HepG2 (cell line): Measurements from ENCODE around the gene VPS26B. TPM values are rescaled to one million over a fixed set of nuclear protein-coding genes. Genes with fewer than 3 reads are reported as not detected.

Experiments used
- ATRX ChIP-seq: sonication (generic); formaldehyde crosslinking; IDR thresholded peaks from 2 replicates; pipeline ENCODE4 v1.4.0; 2020; ENCODE audit warnings: missing genetic modification reagents, borderline replicate concordance
- CREM ChIP-seq, 2 experiments: sonication (generic) in 1 of 2; formaldehyde crosslinking in 1 of 2; IDR thresholded peaks; 2 replicates each; pipeline versions ENCODE4 v1.4.0 to v1.6.1; 2016 to 2020; ENCODE audit warnings: antibody characterized with exemption in 1 of 2, mild to moderate bottlenecking in 1 of 2, missing genetic modification reagents in 1 of 2
- FLYWCH1 ChIP-seq: sonication (generic); formaldehyde crosslinking; IDR thresholded peaks from 2 replicates; pipeline ENCODE4 v1.8.1; 2023; ENCODE audit warnings: mild to moderate bottlenecking, missing genetic modification reagents
- MYNN ChIP-seq: sonication (generic); formaldehyde crosslinking; IDR thresholded peaks from 2 replicates; pipeline ENCODE4 v1.4.0; 2020; ENCODE audit warnings: mild to moderate bottlenecking, low read depth, missing genetic modification reagents
- ONECUT2 ChIP-seq: sonication (generic); formaldehyde crosslinking; IDR thresholded peaks from 2 replicates; pipeline ENCODE4 v1.4.0; 2020; ENCODE audit warnings: missing genetic modification reagents
- POGZ ChIP-seq: sonication (generic); formaldehyde crosslinking; IDR thresholded peaks from 2 replicates; pipeline ENCODE4 v1.4.0; 2020; ENCODE audit warnings: mild to moderate bottlenecking, missing genetic modification reagents
- PPARG ChIP-seq: conservative IDR thresholded peaks from 2 replicates; pipeline ENCODE4 v1.6.1; 2016; ENCODE audit warnings: missing biosample characterization, missing genetic modification reagents
- TSC22D2 ChIP-seq: sonication (generic); formaldehyde crosslinking; IDR thresholded peaks from 2 replicates; pipeline ENCODE4 v1.5.1; 2020; ENCODE audit warnings: missing genetic modification reagents, mild to moderate bottlenecking, borderline replicate concordance
- ZBTB7A ChIP-seq: sonication (generic); formaldehyde crosslinking; IDR thresholded peaks from 2 replicates; pipeline ENCODE4 v1.8.0; 2022; ENCODE audit warnings: mild to moderate bottlenecking, missing genetic modification reagents
- ZKSCAN1 ChIP-seq: fragments of 150-350 bp; IDR thresholded peaks from 2 replicates; pipeline ENCODE4 v1.6.1; 2014; ENCODE audit warnings: low read length
- ZNF10 ChIP-seq: sonication (generic); formaldehyde crosslinking; IDR thresholded peaks from 2 replicates; pipeline ENCODE4 v1.4.0; 2020; ENCODE audit warnings: mild to moderate bottlenecking, low read depth, missing genetic modification reagents, borderline replicate concordance
- ZNF17 ChIP-seq: sonication (generic); formaldehyde crosslinking; IDR thresholded peaks from 2 replicates; pipeline ENCODE4 v1.5.0; 2020; ENCODE audit warnings: mild to moderate bottlenecking, missing genetic modification reagents
- ZNF841 ChIP-seq: sonication (generic); formaldehyde crosslinking; IDR thresholded peaks from 2 replicates; pipeline ENCODE4 v1.8.1; 2023; ENCODE audit warnings: missing genetic modification reagents, borderline replicate concordance
- ZNF878 ChIP-seq: sonication (generic); formaldehyde crosslinking; IDR thresholded peaks from 2 replicates; pipeline ENCODE4 v1.8.1; 2023; ENCODE audit warnings: mild to moderate bottlenecking, missing genetic modification reagents, moderate library complexity
- polyA plus RNA-seq, 8 experiments: library from polyadenylated mRNA; depleted of rRNA in 3 of 8; stranded (reverse) in 7 of 8; unstranded in 1 of 8; fragments of >200 nt; fragmentation: Illumina TruSeq in 4 of 8; extraction: Trizol in 4 of 8; gene quantifications; 2 replicates each; pipeline versions ENCODE4 v1.2.1 to v1.2.3, GENCODE V29; 2011 to 2016; ENCODE audit warnings: low read depth in 4 of 8, missing spikeins in 1 of 8, mixed read lengths in 1 of 8; ENCODE audit not compliant: insufficient read depth in 1 of 8
- total RNA-seq, 5 experiments: library from RNA; depleted of rRNA; stranded (reverse); fragments of >200 nt; fragmentation: Illumina TruSeq; extraction: Trizol; gene quantifications; 2 replicates each; pipeline ENCODE4 v1.2.3, GENCODE V29; 2016; ENCODE audit warnings: low read depth in 1 of 5
- TF ChIP-seq, protein P1 (sequence below): sonication (generic); formaldehyde crosslinking; IDR thresholded peaks from 2 replicates; pipeline ENCODE4 v1.4.0; 2020; ENCODE audit warnings: missing genetic modification reagents, borderline replicate concordance
- TF ChIP-seq, protein P2 (sequence below): sonication (generic); formaldehyde crosslinking; IDR thresholded peaks from 2 replicates; pipeline ENCODE4 v1.8.1; 2023; ENCODE audit warnings: missing genetic modification reagents, inconsistent platforms, borderline replicate concordance
- TF ChIP-seq, protein P3 (sequence below): sonication (generic); formaldehyde crosslinking; IDR thresholded peaks from 2 replicates; pipeline ENCODE4 v1.8.0; 2023; ENCODE audit warnings: mild to moderate bottlenecking, missing genetic modification reagents
- TF ChIP-seq, protein P4 (sequence below): sonication (generic); formaldehyde crosslinking; IDR thresholded peaks from 2 replicates; pipeline ENCODE4 v1.4.0; 2020; ENCODE audit warnings: missing genetic modification reagents
- TF ChIP-seq, protein P5 (sequence below): sonication (generic); formaldehyde crosslinking; IDR thresholded peaks from 2 replicates; pipeline ENCODE4 v1.8.1; 2022; ENCODE audit warnings: mild to moderate bottlenecking, missing genetic modification reagents

Gene VPS26B
- total and polyA plus RNA-seq, 2 of the 13 experiments (the other 11 are each of a cell fraction or from before 2014, with no cell fraction given), result 20.2 to 23.2 TPM

DNA sequence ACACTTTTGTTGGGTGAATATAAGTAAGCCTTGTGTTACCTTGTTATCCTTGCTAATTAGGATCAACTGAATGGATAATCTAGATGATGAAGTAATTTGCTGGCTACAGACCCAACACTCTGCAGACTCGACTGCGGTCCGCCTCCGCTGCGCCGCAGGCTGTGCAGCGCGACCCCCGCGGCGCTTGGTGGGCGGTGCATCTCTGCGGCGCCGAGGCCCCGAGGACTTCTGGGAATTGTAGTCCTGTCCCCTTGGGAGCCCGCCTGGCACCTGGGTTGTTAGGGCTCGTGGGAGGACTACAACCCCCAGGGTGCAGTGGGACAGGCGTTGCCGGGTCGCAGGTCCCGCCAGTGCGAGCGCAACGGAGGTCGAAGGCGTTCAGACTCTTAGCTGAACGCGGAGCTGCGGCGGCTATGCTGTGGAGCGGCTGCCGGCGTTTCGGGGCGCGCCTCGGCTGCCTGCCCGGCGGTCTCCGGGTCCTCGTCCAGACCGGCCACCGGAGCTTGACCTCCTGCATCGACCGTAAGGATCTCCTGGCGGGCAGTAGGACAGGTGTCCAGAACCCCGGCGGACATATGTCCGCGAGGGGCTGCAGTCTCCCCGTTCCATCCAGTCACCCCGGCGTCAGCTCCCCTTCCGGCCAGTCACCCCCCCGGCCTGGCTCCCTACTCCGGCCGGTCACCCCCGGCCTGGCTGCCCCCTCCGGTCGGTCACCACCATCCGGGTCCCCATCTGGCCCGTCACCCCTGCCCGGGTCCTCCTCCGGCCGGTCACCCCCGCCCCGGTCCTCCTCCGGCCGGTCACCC is 28.9 kb downstream of the VPS26B start, which contains the start of the genes ACAD8 and THYN1 (continued):
- no peak for TF ChIP-seq MYNN (CRISPR knock-in tag)
- TF ChIP-seq, protein P1, sequence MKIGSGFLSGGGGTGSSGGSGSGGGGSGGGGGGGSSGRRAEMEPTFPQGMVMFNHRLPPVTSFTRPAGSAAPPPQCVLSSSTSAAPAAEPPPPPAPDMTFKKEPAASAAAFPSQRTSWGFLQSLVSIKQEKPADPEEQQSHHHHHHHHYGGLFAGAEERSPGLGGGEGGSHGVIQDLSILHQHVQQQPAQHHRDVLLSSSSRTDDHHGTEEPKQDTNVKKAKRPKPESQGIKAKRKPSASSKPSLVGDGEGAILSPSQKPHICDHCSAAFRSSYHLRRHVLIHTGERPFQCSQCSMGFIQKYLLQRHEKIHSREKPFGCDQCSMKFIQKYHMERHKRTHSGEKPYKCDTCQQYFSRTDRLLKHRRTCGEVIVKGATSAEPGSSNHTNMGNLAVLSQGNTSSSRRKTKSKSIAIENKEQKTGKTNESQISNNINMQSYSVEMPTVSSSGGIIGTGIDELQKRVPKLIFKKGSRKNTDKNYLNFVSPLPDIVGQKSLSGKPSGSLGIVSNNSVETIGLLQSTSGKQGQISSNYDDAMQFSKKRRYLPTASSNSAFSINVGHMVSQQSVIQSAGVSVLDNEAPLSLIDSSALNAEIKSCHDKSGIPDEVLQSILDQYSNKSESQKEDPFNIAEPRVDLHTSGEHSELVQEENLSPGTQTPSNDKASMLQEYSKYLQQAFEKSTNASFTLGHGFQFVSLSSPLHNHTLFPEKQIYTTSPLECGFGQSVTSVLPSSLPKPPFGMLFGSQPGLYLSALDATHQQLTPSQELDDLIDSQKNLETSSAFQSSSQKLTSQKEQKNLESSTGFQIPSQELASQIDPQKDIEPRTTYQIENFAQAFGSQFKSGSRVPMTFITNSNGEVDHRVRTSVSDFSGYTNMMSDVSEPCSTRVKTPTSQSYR (CRISPR knock-in tag), result no peak
- TF ChIP-seq, protein P2, sequence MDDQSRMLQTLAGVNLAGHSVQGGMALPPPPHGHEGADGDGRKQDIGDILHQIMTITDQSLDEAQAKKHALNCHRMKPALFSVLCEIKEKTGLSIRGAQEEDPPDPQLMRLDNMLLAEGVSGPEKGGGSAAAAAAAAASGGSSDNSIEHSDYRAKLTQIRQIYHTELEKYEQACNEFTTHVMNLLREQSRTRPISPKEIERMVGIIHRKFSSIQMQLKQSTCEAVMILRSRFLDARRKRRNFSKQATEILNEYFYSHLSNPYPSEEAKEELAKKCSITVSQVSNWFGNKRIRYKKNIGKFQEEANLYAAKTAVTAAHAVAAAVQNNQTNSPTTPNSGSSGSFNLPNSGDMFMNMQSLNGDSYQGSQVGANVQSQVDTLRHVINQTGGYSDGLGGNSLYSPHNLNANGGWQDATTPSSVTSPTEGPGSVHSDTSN (CRISPR knock-in tag), result no peak
- TF ChIP-seq TSC22D2 (CRISPR knock-in tag), result peak; percentile 28; the same call in 1 of the 2 replicates
- TF ChIP-seq ATRX (CRISPR knock-in tag), result no peak
- TF ChIP-seq ZNF841 (CRISPR knock-in tag), result no peak
- TF ChIP-seq, protein P3, sequence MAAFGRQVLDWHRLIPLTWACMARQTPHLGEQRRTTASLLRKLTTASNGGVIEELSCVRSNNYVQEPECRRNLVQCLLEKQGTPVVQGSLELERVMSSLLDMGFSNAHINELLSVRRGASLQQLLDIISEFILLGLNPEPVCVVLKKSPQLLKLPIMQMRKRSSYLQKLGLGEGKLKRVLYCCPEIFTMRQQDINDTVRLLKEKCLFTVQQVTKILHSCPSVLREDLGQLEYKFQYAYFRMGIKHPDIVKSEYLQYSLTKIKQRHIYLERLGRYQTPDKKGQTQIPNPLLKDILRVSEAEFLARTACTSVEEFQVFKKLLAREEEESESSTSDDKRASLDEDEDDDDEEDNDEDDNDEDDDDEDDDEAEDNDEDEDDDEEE, result 0 out of 2 replicates have a peak, but pooled peaks have one; percentile 51
- TF ChIP-seq ZKSCAN1, result no peak
- TF ChIP-seq ZBTB7A (CRISPR knock-in tag), result peak; percentile 79
- peak; percentile 90 for TF ChIP-seq CREM (IDR thresholded peaks at IDR 0.05)
- TF ChIP-seq CREM (CRISPR knock-in tag; IDR thresholded peaks at IDR 0.05), result no peak
- TF ChIP-seq, protein P4, sequence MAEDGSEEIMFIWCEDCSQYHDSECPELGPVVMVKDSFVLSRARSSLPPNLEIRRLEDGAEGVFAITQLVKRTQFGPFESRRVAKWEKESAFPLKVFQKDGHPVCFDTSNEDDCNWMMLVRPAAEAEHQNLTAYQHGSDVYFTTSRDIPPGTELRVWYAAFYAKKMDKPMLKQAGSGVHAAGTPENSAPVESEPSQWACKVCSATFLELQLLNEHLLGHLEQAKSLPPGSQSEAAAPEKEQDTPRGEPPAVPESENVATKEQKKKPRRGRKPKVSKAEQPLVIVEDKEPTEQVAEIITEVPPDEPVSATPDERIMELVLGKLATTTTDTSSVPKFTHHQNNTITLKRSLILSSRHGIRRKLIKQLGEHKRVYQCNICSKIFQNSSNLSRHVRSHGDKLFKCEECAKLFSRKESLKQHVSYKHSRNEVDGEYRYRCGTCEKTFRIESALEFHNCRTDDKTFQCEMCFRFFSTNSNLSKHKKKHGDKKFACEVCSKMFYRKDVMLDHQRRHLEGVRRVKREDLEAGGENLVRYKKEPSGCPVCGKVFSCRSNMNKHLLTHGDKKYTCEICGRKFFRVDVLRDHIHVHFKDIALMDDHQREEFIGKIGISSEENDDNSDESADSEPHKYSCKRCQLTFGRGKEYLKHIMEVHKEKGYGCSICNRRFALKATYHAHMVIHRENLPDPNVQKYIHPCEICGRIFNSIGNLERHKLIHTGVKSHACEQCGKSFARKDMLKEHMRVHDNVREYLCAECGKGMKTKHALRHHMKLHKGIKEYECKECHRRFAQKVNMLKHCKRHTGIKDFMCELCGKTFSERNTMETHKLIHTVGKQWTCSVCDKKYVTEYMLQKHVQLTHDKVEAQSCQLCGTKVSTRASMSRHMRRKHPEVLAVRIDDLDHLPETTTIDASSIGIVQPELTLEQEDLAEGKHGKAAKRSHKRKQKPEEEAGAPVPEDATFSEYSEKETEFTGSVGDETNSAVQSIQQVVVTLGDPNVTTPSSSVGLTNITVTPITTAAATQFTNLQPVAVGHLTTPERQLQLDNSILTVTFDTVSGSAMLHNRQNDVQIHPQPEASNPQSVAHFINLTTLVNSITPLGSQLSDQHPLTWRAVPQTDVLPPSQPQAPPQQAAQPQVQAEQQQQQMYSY (CRISPR knock-in tag), result no peak
- peak; percentile 46 for TF ChIP-seq POGZ
- no peak for TF ChIP-seq ONECUT2 (CRISPR knock-in tag)
- peak; percentile 61 for TF ChIP-seq PPARG (CRISPR knock-in tag)
- no peak for TF ChIP-seq ZNF10 (CRISPR knock-in tag)
- TF ChIP-seq ZNF17, result no peak
- TF ChIP-seq ZNF878 (CRISPR knock-in tag), result 0 out of 2 replicates have a peak, but pooled peaks have one; percentile 15
- TF ChIP-seq, protein P5, sequence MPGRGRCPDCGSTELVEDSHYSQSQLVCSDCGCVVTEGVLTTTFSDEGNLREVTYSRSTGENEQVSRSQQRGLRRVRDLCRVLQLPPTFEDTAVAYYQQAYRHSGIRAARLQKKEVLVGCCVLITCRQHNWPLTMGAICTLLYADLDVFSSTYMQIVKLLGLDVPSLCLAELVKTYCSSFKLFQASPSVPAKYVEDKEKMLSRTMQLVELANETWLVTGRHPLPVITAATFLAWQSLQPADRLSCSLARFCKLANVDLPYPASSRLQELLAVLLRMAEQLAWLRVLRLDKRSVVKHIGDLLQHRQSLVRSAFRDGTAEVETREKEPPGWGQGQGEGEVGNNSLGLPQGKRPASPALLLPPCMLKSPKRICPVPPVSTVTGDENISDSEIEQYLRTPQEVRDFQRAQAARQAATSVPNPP (CRISPR knock-in tag), result no peak
- no peak for TF ChIP-seq FLYWCH1 (CRISPR knock-in tag)
